Muscle of back (tissue), 11 donors: ENCODE measurements around the gene COL4A6. TPM values are rescaled to one million over a fixed set of nuclear protein-coding genes. Genes with fewer than 3 reads are reported as not detected.

Experiments used
- DNase-seq, 3 donors: peaks; one replicate each; pipeline versions ENCODE4 v3.0.0 to v3.0.0-alpha.2; 2013
- polyA plus RNA-seq, 10 donors: library from polyadenylated mRNA; unstranded; fragments of 120-200 nt; gene quantifications; one replicate each; pipeline ENCODE4 v1.2.1, GENCODE V29; 2013; ENCODE audit not compliant: insufficient read length in 10 of 10

Gene COL4A6
- polyA plus RNA-seq, 10 donors: 1.2 to 4.6 (median 1.6) TPM

GRCh38 chrX:108216919-108217571, 221.2 kb downstream of the COL4A6 start:
- peak in 1 of 3 donors; percentile 42 for DNase-seq

GRCh38 chrX:108216405-108216804, 221.8 kb downstream of the COL4A6 start:
- no peak for DNase-seq

- peak in 1 of 3 donors; percentile 14 for DNase-seq
These were observed 226.9 kb downstream of the COL4A6 start for GRCh38 chrX:108211301-108211700.

- DNase-seq: no peak
These were observed 229.1 kb downstream of the COL4A6 start for GRCh38 chrX:108209006-108209554.

GRCh38 chrX:108203540-108203939, 234.7 kb downstream of the COL4A6 start:
- DNase-seq: no peak

GRCh38 chrX:108199691-108200090, 238.5 kb downstream of the COL4A6 start:
- DNase-seq: peak in 2 of 3 donors; percentile 18 to 48

GRCh38 chrX:108199041-108199440, 239.2 kb downstream of the COL4A6 start:
- DNase-seq: no peak

GRCh38 chrX:108198420-108198819, 239.8 kb downstream of the COL4A6 start:
- DNase-seq: no peak

- DNase-seq: peak in 1 of 3 donors; percentile 35
These were observed 251.4 kb downstream of the COL4A6 start for GRCh38 chrX:108186811-108187210.

GRCh38 chrX:108178143-108178498, 260.1 kb downstream of the COL4A6 start:
- DNase-seq: no peak

- no peak for DNase-seq
These were observed 260.7 kb downstream of the COL4A6 start for GRCh38 chrX:108177351-108178142.

GRCh38 chrX:108173874-108174273, 264.3 kb downstream of the COL4A6 start:
- no peak for DNase-seq

- no peak for DNase-seq
These were observed 266.6 kb downstream of the COL4A6 start for GRCh38 chrX:108171671-108172070.

- no peak for DNase-seq
These were observed 268.5 kb downstream of the COL4A6 start for GRCh38 chrX:108169768-108170167.

GRCh38 chrX:108168961-108169740, 269.1 kb downstream of the COL4A6 start:
- no peak for DNase-seq

GRCh38 chrX:108167211-108167872, 270.9 kb downstream of the COL4A6 start:
- peak in 1 of 3 donors; percentile 4 for DNase-seq

GRCh38 chrX:108165383-108166111, 272.7 kb downstream of the COL4A6 start:
- DNase-seq: peak; percentile 4 to 32 (median 7)

- DNase-seq: no peak
These were observed 274.7 kb downstream of the COL4A6 start for GRCh38 chrX:108163333-108164082.

- no peak for DNase-seq
These were observed 276.0 kb downstream of the COL4A6 start for GRCh38 chrX:108162265-108162664.

- DNase-seq: no peak
These were observed 277.9 kb downstream of the COL4A6 start for GRCh38 chrX:108160309-108160708.
